ENCODE data around the gene RNF6. TPM values are rescaled to one million over a fixed set of nuclear protein-coding genes. Genes with fewer than 3 reads are reported as not detected.

The RNF6 gene
- polyA plus RNA-seq, 10 donors: 26.1 to 53.5 (median 31.8) TPM

DNA sequence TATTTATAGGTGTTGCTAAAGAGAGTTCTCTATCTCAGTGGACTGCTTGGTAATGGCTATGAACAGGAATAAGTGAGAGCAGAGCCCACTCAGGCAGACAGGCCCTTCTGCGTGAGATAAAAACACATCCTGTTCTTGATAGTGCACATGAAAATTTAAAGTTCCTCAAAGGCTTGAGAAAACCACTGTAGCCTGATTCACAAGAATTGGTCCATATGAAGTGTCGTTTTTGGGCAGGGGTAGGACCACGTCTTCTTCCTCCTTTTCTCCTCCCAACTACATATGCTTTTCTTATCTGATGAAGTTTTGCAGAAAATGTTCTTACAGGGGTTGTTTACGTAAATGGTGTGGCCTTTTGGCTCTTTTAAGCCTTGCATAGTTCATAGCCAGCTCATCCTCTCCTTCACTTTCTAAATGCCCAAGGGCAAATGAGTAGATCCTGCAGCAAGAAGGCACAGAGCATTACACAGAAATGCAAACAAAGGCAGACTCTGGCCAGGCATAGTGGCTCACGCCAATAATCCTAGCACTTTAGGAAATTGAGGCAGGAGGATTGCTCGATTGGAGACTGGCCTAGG is 53.8 kb downstream of the RNF6 start:
- no peak for DNase-seq

- DNase-seq: no peak
Measured at GRCh38 chr13:26163812-26164211, 58.3 kb downstream of the RNF6 start.

Other genes with a start within 250 kb of the RNF6 start
- 10 to 100 TPM; 26.8 to 74.5 (median 52.5) TPM for gene SHISA2, start 170.3 kb downstream of the RNF6 start, polyA plus RNA-seq (ENCODE audit: insufficient read length in 10 of 10)
- gene CDK8, start 31.8 kb upstream of the RNF6 start, polyA plus RNA-seq (ENCODE audit: insufficient read length in 10 of 10): 10 to 100 TPM; 22.2 to 44.0 (median 28.9) TPM

Measured in muscle of back (tissue), 11 donors.